HG02678 (cell line): ENCODE measurements around the gene TBX19.

Source experiments
- ATAC-seq: cut with Tn5 transposase; IDR thresholded peaks from one replicate; pipeline ENCODE4 v1.9.1; 2021; ENCODE audit warnings: mild to moderate bottlenecking, moderate library complexity; ENCODE audit not compliant: unreplicated experiment

The TBX19 gene

DNA sequence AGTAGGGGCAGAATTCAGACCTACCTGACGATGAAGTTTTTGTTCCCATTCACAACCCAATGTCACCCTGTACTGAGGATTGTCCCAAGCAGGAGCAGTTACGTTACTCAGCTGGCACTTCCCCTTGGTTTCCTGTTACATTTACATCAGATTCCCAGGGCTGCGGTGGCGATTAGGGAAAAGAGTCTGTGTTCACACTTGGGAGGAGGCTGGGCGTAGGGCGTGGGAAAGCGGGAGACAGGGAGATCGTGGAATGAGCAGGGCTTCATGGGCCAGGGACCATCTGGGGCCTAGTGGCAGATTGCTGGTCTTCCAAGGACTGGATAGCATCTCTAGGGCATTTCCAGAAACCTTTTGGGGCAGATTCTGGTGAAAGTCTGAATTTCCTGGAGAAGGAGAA, 39.0 kb downstream of the TBX19 start:
- no peak for ATAC-seq

GRCh38 chr1:168320149-168320548, 39.5 kb downstream of the TBX19 start:
- ATAC-seq: no peak

- no peak for ATAC-seq
Observed at GRCh38 chr1:168320800-168321450, 40.2 kb downstream of the TBX19 start.

DNA sequence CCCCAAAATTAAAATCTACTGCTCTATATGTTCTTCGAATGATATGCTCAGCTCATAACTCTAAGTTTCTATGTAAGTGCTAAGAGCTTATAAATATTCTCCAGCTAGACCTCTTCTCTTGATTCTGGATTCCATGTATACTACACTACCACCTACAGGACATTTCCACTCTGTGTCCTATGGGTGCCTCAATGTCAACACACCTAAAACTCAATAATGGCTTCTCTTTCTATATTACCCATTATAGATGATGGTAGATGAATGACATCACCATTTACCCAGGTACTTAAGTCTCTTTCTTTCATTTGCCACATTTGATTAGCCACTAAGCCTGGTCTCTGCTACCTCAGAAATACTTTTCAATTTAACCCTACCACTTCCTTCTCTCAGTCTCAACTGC, 41.3 kb downstream of the TBX19 start:
- no peak for ATAC-seq

GRCh38 chr1:168324745-168325425, 44.2 kb downstream of the TBX19 start:
- no peak for ATAC-seq

DNA sequence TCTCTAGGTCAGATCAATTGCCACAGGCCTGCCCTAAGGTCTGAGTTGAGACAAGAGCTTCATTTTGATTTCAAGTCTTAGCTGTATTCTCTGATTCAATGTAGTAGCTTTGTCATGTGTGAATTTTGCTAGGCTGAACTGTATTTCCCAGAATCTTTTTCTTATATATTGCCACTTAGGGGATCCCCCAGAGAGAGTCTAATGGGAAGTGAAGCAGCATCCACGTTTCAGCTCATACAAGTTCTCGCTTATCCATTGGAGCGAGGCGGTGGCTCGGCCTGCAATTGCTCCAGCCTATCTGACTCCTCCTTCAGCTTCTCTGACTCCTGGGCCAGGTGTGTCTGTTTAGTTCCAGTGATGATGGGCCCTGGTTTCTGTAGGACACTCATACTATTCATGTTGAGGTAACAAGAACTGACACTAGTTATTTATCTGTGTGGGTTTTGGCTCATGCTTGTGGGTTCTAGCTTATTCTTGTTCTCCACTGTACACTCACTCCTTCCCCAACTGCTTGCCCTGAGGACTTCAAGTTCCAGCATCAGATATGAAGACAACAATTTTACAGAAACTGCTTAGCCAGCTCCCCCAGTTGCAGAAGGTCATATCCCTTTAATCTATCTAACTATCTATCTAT, 48.2 kb downstream of the TBX19 start:
- ATAC-seq: no peak

DNA sequence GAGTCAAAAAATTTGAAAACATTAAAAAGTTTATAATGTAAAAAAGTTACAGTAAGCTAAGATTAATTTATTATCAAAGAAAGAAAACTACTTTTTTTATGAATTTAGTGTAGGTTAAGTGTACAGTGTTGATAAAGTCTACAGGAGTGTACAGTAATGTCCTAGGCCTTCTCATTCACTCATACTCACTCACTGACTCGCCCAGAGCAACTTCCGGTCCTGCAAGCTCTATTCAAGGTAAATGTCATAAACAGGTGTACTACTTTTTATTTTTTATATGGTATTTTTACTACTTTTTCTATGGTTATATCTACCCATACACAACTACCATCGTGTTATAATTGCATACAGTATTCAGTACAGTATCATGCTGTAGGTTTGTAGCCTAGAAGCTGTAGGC, 49.6 kb downstream of the TBX19 start:
- ATAC-seq: no peak

- no peak for ATAC-seq
Observed at GRCh38 chr1:168331569-168331968, 50.9 kb downstream of the TBX19 start.

- no peak for ATAC-seq
Observed at GRCh38 chr1:168333562-168334276, 53.0 kb downstream of the TBX19 start.

DNA sequence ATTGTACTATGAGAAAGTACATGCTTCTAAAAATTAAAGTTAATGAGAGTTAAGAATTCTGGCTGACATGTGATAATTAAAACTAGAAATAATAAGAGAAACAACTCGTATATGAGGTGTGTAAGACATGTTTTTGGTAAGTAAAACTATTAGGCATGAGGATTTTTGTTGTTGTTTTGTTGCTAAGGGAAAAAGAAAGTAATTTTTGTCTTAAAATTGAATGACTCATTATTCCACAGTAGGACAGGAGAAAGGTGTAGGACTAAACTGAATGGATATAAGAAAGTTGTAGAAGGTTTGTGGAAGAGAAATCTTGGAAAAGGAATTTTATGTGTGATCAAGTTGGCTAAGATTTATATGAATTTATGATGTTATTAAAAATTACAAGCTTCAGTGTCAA, 54.8 kb downstream of the TBX19 start:
- no peak for ATAC-seq

GRCh38 chr1:168338589-168339503, 58.2 kb downstream of the TBX19 start:
- ATAC-seq: no peak

- ATAC-seq: no peak
Observed at GRCh38 chr1:168340781-168341482, 60.3 kb downstream of the TBX19 start.

GRCh38 chr1:168341483-168341975, 60.9 kb downstream of the TBX19 start:
- ATAC-seq: no peak

DNA sequence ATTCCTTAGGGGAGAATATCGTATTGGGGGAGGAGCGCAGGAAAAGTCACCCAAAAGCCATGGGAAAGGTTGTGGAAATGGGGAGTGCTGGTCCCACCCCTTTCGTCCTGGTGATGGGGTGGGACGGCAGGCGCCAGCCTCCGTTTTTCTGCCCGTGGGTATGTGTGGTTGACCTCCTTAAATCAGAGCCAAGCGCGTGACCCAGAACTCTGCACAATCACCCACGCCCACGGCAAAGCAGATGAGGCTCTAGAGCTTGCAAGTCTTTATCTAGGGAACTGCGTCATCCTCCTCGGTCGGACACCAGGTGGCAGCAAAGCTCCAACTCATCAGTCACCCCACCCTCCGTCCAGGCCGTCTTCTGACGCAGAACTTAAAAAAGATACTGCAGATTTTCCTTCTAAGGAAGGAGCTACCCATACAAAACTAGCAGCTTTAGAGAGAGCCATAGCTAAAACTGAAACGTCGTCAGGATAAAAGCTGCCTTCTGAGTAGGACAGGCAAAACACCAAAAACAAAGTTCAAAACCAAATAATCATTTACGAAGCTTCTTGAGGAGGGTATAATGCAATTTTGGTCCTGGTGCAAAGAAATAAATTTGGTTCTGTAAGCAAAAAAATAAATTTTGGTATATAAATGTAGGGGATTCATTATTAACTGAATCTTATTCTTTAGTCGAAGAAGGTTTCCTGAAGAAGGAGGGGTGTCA, 62.0 kb downstream of the TBX19 start:
- ATAC-seq: peak; percentile 89

GRCh38 chr1:168343566-168343965, 62.9 kb downstream of the TBX19 start:
- no peak for ATAC-seq

GRCh38 chr1:168344517-168344916, 63.8 kb downstream of the TBX19 start:
- ATAC-seq: no peak

GRCh38 chr1:168345939-168346338, 65.3 kb downstream of the TBX19 start:
- no peak for ATAC-seq

- ATAC-seq: no peak
Observed at GRCh38 chr1:168347630-168348029, 67.0 kb downstream of the TBX19 start.

DNA sequence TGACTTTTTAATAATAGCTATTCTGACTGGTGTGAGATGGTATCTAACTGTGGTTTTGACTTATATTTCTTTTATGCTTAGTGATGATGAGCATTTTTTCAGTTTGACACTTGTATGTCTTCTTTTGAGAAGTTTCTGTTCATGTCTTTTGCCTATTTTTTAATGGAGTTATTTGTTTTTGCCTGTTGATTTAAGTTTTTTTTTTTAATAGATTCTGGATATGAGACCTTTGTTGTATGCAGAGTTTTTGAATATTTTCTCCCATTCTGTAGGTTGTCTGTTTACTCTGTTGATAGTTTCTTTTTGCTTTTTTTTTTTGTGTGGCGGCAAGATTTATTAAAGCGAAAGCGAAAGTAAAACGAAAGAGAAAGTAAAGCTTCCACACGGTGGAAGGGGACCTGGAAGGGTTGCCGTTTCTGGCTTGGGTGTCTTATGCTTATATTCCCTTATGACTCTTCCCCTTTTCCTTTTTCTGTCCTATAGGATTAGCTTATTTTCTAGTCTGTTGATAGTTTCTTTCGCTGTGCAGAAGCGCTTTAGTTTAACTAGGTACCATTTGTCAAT, 67.6 kb downstream of the TBX19 start:
- no peak for ATAC-seq
